OCI-LY3 (cell line): ENCODE data around the gene EVX2.

Experiments
- EZH2phosphoT487 ChIP-seq: fragments of 200-600 bp; shearing (Covaris generic); IDR thresholded peaks from 2 replicates; pipeline ENCODE4 v1.6.1; 2018; ENCODE audit warnings: antibody characterized with exemption, mixed run types, low read depth
- TF ChIP-seq, protein P1 (sequence below): fragments of 200-600, 300-600 bp; sonication (generic); IDR thresholded peaks from 2 replicates; pipeline ENCODE4 v1.5.1; 2014; ENCODE audit warnings: antibody characterized with exemption, low read length, low read depth

DNA sequence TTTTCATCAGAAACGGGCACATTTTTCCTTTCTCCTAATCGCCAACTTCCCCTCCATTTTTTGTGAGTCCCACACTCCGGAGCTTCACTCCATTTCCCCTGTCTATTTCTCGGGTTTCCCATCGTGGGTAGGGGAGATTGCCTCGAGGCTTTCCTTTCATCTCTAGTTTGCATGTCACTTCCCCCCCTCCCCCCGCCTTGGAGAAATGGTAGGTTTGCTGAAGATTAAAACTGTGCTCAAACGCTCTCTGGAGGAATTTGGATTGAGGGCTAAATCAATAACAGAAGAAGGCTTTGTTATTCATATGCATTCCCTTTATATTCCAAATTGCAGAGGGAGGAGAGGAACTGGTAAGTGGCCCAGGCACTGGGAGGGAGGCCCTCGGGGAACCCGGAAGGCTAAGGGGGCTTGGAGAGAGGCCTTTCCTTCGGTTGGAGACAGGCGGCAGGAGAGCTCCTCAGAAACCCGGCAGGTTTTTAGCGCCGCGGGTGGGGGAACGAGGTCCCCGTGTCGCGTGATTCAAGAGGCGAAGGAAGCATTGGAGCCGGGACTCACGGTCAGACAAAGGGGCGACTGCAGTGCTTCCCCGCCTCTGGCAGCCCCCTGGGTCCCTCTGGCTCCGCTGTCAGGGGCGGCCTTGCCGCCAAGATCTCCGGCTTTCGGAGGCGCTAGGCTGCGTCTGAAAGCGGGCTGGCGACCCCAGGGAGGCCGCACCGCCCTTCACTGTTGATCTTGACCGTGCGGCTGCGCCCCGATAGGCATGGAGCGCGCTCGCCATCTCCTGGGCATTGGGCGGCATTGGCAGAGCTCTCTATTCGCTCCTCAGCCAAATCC lies 13.4 kb upstream of the EVX2 start:
- TF ChIP-seq, protein P1, sequence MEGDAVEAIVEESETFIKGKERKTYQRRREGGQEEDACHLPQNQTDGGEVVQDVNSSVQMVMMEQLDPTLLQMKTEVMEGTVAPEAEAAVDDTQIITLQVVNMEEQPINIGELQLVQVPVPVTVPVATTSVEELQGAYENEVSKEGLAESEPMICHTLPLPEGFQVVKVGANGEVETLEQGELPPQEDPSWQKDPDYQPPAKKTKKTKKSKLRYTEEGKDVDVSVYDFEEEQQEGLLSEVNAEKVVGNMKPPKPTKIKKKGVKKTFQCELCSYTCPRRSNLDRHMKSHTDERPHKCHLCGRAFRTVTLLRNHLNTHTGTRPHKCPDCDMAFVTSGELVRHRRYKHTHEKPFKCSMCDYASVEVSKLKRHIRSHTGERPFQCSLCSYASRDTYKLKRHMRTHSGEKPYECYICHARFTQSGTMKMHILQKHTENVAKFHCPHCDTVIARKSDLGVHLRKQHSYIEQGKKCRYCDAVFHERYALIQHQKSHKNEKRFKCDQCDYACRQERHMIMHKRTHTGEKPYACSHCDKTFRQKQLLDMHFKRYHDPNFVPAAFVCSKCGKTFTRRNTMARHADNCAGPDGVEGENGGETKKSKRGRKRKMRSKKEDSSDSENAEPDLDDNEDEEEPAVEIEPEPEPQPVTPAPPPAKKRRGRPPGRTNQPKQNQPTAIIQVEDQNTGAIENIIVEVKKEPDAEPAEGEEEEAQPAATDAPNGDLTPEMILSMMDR = peak; percentile 78
- TF ChIP-seq EZH2phosphoT487 = no peak
